ENCODE data around the gene KIF7.

GRCh38 chr15:89669309-89669865, 14.1 kb upstream of the KIF7 start:
- TF ChIP-seq, protein P1, sequence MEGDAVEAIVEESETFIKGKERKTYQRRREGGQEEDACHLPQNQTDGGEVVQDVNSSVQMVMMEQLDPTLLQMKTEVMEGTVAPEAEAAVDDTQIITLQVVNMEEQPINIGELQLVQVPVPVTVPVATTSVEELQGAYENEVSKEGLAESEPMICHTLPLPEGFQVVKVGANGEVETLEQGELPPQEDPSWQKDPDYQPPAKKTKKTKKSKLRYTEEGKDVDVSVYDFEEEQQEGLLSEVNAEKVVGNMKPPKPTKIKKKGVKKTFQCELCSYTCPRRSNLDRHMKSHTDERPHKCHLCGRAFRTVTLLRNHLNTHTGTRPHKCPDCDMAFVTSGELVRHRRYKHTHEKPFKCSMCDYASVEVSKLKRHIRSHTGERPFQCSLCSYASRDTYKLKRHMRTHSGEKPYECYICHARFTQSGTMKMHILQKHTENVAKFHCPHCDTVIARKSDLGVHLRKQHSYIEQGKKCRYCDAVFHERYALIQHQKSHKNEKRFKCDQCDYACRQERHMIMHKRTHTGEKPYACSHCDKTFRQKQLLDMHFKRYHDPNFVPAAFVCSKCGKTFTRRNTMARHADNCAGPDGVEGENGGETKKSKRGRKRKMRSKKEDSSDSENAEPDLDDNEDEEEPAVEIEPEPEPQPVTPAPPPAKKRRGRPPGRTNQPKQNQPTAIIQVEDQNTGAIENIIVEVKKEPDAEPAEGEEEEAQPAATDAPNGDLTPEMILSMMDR (conservative IDR thresholded peaks at IDR 0.05 in 1 of 2, IDR thresholded peaks at IDR 0.05 in 1 of 2; ENCODE audit: low read depth in 1 of 2, low read length in 2 of 2) = no peak
- TF ChIP-seq EZH2 (IDR thresholded peaks at IDR 0.05; ENCODE audit: low read length, missing control alignments) = no peak

Data from fibroblast of lung (primary cell).